ENCODE data around the gene CDKL4.

Gene CDKL4

DNA sequence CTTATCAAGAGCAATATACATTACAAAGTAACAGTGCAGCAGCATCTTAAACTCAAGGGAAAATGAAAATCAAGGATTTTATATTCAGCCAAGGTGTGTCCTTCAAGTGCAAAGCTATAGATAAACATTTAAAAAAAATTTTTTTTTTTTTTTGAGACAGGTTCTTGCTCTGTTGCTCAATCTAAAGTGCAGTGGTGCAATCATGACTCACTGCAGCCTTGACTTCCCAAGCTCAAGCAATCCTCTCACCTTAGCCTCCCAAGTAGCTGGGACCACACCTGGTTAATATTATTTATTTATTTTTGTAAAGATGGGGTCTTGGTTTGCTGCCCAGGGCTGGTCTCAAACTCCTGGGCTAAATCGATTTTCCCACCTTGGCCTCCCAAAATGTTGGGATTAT lies 9.0 kb downstream of the CDKL4 start:
- no peak overlapping the region for H3K4me3 ChIP-seq (ENCODE audit: low read depth, low read length)
- TF ChIP-seq, protein P1, sequence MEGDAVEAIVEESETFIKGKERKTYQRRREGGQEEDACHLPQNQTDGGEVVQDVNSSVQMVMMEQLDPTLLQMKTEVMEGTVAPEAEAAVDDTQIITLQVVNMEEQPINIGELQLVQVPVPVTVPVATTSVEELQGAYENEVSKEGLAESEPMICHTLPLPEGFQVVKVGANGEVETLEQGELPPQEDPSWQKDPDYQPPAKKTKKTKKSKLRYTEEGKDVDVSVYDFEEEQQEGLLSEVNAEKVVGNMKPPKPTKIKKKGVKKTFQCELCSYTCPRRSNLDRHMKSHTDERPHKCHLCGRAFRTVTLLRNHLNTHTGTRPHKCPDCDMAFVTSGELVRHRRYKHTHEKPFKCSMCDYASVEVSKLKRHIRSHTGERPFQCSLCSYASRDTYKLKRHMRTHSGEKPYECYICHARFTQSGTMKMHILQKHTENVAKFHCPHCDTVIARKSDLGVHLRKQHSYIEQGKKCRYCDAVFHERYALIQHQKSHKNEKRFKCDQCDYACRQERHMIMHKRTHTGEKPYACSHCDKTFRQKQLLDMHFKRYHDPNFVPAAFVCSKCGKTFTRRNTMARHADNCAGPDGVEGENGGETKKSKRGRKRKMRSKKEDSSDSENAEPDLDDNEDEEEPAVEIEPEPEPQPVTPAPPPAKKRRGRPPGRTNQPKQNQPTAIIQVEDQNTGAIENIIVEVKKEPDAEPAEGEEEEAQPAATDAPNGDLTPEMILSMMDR (IDR thresholded peaks at IDR 0.05; ENCODE audit: low read depth, low read length, missing control alignments), result no peak
- no peak for DNase-seq (ENCODE audit: low read depth)

DNA sequence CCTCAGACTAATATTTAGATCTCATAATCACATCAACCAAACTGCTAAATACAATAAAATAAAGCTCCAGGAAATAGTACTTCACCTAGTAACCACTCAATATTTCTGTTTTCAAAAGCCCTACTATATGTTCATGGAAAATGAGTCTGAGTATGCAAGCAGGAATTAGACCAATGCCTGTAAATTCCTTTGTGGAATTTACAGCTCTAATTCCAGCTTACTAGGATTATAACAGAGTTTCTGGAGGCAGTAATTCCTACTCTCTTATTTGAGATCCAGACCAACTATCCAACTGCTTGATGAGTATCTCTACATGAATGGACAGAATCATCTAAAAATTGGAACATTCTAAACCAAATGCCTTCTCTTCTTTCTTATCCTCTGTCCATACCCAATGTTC lies 11.6 kb downstream of the CDKL4 start:
- TF ChIP-seq, protein P1 (IDR thresholded peaks at IDR 0.05; ENCODE audit: low read depth, low read length, missing control alignments), result no peak
- DNase-seq (ENCODE audit: low read depth), result no peak
- H3K4me3 ChIP-seq (ENCODE audit: low read depth, low read length), result no peak overlapping the region

DNA sequence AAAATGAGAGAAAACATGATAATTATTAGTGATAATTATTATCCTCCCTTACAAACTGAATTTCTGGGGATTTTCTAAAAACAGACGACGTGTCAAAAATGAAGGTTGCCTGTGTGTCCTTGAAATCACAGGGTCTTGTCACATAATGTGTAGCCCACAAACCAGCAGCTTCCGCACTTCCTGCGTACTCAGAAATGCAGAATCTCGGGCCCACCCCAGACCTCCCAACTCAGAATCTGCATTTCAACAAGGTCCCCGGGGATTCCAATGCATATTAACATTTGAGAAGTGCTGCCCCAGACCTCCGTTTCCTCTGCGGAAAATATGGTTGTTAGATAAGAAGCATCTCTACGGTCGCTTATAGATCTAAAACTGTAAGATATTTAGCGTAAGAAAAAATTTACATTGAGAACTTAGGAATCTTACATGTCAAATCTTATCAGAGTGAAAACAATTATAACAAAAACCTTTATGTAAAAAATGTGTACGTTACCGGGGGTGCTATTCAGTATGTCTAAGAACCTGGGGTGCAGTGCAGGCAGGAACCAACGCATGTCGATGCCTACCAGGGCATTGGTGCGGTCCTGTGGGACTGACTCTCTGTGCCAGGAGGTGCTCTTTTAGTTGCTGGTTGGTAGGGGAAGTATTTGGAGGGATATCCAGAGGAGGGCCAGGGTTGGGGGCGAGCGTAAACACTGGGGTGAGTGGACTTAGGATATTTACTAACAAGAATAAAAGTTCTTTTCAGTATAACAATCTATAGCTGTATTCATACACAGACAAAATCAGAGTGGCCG lies 15.2 kb downstream of the CDKL4 start:
- H3K4me3 ChIP-seq (ENCODE audit: low read depth, low read length), result peak overlapping the region; percentile 22; the same call in 1 of the 2 replicates
- TF ChIP-seq, protein P1 (IDR thresholded peaks at IDR 0.05; ENCODE audit: low read depth, low read length, missing control alignments), result no peak
- DNase-seq (ENCODE audit: low read depth), result peak; percentile 5

DNA sequence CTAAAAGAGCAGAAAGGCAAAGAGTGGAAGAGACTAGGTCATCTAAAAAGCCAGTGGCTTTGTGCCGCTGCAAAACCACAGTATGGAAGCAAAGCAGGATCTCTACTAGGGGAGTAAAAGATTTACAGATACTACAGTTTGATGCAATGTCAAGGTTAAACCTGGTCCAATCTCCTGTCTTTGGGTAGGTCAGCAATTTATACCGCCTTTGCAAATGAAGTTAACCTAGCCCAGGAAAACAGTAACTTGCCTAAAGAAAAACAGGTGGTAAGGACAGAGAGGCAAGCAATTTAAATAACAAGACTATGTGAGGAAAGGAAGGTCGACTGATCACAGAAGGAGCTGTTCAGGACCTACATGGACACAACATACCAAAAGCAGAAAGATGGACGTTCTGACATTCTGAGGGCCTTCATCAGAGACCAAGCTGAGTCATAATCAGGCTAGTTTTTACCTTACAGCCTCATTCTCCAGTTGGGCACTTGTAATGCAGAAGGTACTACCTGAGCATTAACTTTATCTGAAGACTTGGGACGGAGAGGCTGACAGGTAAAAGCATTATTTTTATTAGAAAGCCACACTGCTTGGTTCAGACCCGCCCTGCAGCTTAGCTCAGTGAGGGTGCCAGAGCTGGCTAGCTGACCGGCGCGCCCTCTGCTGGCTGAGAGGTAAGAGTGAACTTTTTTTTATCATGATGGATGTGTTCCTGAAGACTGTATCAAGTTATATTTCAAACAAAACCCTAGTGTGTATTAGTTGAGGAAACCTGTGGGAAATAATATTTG lies 15.9 kb downstream of the CDKL4 start:
- DNase-seq (ENCODE audit: low read depth), result peak; percentile 38
- H3K4me3 ChIP-seq (ENCODE audit: low read depth, low read length), result no peak overlapping the region
- TF ChIP-seq, protein P1 (IDR thresholded peaks at IDR 0.05; ENCODE audit: low read depth, low read length, missing control alignments), result peak; percentile 80

DNA sequence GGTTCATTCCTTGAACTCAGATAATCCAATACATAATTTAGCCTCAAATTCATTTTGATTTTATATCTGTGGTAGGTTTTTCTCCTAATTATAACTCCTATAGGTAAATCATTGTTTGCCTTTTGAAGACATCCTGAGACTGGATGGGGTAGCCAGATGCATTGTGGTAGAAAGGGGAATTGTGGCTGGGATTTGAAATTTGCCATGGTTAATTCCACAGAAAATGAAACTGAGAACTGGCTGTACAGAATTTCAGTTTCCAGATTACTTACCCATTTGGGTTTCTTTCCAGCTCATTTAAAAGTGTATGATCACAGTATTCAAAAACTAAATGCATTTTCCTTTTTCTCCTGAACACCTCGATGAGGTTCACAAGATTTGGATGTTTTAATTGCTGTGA lies 18.2 kb downstream of the CDKL4 start:
- H3K4me3 ChIP-seq (ENCODE audit: low read depth, low read length), result no peak overlapping the region
- no peak for DNase-seq (ENCODE audit: low read depth)
- TF ChIP-seq, protein P1 (IDR thresholded peaks at IDR 0.05; ENCODE audit: low read depth, low read length, missing control alignments), result no peak

DNA sequence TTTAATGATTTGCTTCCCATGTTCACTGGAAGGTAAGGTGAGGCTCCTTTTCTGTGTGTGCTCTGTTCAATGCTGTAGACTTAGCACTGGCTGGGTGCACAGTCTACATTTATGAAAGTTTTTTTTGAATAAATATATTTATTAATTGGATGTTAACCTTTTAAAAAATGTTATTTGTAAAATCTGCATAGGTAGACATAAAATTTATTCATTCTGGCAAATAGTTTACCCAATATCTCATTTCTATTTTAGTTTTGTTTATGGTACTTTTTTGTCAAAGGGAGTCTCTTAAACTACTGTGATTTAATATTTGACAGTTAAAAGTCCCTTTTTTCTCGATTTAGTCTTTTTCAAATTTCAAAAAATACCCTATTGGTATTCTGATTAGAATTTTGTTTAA lies 19.9 kb downstream of the CDKL4 start:
- no peak overlapping the region for H3K4me3 ChIP-seq (ENCODE audit: low read depth, low read length)
- DNase-seq (ENCODE audit: low read depth), result no peak
- TF ChIP-seq, protein P1 (IDR thresholded peaks at IDR 0.05; ENCODE audit: low read depth, low read length, missing control alignments), result no peak

Measured in GM12864 (cell line).